T-helper 1 cell treated with Interleukin-12 subunit alpha and Interleukin-12 subunit beta and Interleukin-4 antibody, amounts not matched to agents 30 μg/mL and 1 μg/mL, for 36 hours (primary cell): ENCODE data around the gene RRP9.

Source experiments
- H3K27ac Mint-ChIP-seq: one replicate; pipeline ENCODE4 v1.8.0; 2021; ENCODE audit warnings: mild to moderate bottlenecking, mixed read lengths
- H3K27me3 Mint-ChIP-seq: one replicate; pipeline ENCODE4 v1.8.0; 2021; ENCODE audit warnings: low read depth, mixed read lengths
- H3K36me3 Mint-ChIP-seq: one replicate; pipeline ENCODE4 v1.8.0; 2021; ENCODE audit warnings: low read depth, mixed read lengths
- H3K4me1 Mint-ChIP-seq: one replicate; pipeline ENCODE4 v1.8.0; 2021; ENCODE audit warnings: low read depth, mixed read lengths
- H3K4me3 Mint-ChIP-seq: one replicate; pipeline ENCODE4 v1.8.0; 2021; ENCODE audit warnings: mild to moderate bottlenecking, moderate library complexity, mixed read lengths
- H3K9me3 Mint-ChIP-seq: one replicate; pipeline ENCODE4 v1.8.0; 2021; ENCODE audit warnings: mixed read lengths

RRP9 gene

GRCh38 chr3:51941463-51941797 lies 274 bp downstream of the RRP9 start:
- H3K4me3 Mint-ChIP-seq = peak overlapping the region; percentile 94
- peaks cover 13% of the 10 kb centered on the region for H3K36me3 Mint-ChIP-seq
- H3K27me3 Mint-ChIP-seq = no peaks in the 10 kb centered on the region
- peak overlapping the region; percentile 67 for H3K27ac Mint-ChIP-seq
- H3K9me3 Mint-ChIP-seq = no peaks in the 10 kb centered on the region
- peaks cover 27% of the 10 kb centered on the region for H3K4me1 Mint-ChIP-seq

GRCh38 chr3:51940648-51941462 lies 849 bp downstream of the RRP9 start:
- peaks cover 13% of the 10 kb centered on the region for H3K36me3 Mint-ChIP-seq
- H3K27me3 Mint-ChIP-seq = no peaks in the 10 kb centered on the region
- peak overlapping the region; percentile 67 for H3K27ac Mint-ChIP-seq
- H3K9me3 Mint-ChIP-seq = no peaks in the 10 kb centered on the region
- peaks cover 27% of the 10 kb centered on the region for H3K4me1 Mint-ChIP-seq
- peak overlapping the region; percentile 94 for H3K4me3 Mint-ChIP-seq

DNA sequence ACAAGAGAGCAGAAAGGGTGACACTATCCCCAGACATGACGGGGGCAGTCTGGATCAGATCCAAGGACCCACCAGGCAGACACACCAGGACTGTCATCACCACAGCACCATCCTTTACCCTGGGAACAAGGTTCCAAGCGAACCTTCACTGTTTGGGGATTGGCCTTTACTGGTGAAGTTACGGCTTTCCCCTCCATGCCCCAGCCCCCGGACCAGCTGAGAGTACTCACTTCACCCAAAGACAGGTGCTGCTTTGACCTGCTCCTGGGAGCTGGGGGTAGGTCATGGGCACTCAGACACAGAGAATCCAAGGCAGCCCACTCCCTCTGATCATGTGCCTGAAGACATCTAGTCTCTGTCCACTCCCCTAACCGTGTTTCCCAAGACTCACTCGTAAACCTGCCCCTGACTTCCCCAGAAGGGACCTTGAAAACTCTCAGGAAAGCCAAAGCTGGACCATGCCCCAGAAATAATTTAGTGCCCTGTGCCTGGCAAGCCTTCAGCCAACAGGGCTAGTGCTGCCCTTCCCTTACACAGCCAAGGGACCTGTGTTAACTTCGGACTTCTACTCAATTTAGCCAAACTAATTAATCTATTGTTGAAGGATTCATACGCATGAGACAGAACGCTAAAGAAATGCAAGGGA lies 2.8 kb downstream of the RRP9 start:
- Mint-ChIP-seq H3K36me3 (peaks cover 13% of the 10 kb centered on the region), H3K9me3 (no peaks in the 10 kb centered on the region), H3K27me3 (no peaks in the 10 kb centered on the region), H3K27ac (no peak overlapping the region), H3K4me1 (peaks cover 27% of the 10 kb centered on the region), H3K4me3 (peak overlapping the region; percentile 8)

DNA sequence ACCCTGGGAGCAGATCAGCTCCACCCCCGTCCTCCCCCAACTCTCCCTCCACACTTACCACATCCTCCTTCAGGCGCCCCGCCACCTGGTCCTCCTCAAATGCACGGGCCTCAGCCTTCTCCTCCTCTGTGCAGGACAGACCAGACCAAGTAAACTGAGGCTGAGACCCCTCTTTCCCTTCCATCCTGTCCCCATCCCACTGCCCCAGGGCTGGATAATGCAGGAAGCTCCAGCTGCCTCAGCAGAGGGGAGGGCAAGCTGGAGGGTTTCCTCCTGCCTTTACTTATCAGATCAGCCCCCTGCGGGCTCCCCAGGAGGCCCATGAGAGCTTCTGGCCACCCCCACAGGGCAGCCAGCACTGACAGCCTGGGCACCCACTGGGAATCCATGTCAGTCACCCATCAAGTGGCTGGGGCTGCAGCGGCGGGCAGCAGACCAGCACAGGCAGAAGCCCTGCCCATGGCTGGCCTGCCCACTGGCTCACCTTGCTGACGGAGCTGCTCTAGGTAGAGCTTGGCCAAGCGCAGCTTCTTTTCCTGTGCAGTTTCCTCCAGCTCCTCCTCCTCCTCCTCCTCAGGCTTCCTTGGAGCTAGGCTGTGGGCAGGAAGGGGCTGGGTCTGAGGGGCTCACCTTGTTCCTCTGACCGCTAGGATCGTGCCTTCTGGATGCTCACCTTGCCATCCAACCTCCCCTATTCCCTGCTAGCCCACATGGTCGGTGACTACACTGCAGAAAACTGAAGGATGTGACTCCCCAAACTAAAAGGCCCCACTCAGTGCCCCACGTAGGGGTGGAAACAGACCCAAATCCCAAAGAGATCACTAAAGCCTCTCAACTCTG lies 3.9 kb downstream of the RRP9 start:
- H3K4me1 Mint-ChIP-seq = peaks cover 24% of the 10 kb centered on the region
- no peaks in the 10 kb centered on the region for H3K9me3 Mint-ChIP-seq
- no peaks in the 10 kb centered on the region for H3K27me3 Mint-ChIP-seq
- no peak overlapping the region for H3K4me3 Mint-ChIP-seq
- H3K36me3 Mint-ChIP-seq = peaks cover 14% of the 10 kb centered on the region
- H3K27ac Mint-ChIP-seq = no peak overlapping the region

DNA sequence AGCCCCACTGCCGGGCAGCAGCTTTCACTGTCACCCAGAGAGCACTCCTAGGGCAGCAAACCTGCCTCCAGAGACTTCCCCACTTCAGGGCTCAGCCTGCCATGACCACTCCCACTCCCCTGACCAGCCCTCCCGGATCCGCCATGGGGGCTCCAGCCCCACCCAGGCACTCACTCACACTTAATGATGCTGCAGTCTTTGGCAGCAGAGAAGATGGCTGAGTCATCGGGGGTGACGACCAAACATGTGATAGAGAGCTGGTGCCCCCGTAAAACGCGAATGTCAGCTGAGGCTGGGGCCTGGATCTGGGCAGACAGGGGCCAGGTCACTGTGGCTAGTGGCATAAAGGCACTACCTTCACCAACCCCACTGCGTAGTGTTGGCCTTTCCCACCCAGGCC lies 4.7 kb downstream of the RRP9 start:
- Mint-ChIP-seq H3K4me3 (no peak overlapping the region), H3K9me3 (no peaks in the 10 kb centered on the region), H3K36me3 (peaks cover 14% of the 10 kb centered on the region), H3K4me1 (peaks cover 19% of the 10 kb centered on the region), H3K27me3 (no peaks in the 10 kb centered on the region), H3K27ac (no peak overlapping the region)

GRCh38 chr3:51935886-51936755 lies 5.6 kb downstream of the RRP9 start:
- no peak overlapping the region for H3K4me3 Mint-ChIP-seq
- H3K36me3 Mint-ChIP-seq = peaks cover 17% of the 10 kb centered on the region
- no peak overlapping the region for H3K27ac Mint-ChIP-seq
- H3K27me3 Mint-ChIP-seq = no peaks in the 10 kb centered on the region
- no peaks in the 10 kb centered on the region for H3K9me3 Mint-ChIP-seq
- peaks cover 17% of the 10 kb centered on the region for H3K4me1 Mint-ChIP-seq

GRCh38 chr3:51934991-51935885 lies 6.5 kb downstream of the RRP9 start:
- no peaks in the 10 kb centered on the region for H3K27me3 Mint-ChIP-seq
- H3K4me1 Mint-ChIP-seq = peaks cover 8% of the 10 kb centered on the region
- no peak overlapping the region for H3K4me3 Mint-ChIP-seq
- H3K9me3 Mint-ChIP-seq = no peaks in the 10 kb centered on the region
- peaks cover 14% of the 10 kb centered on the region for H3K36me3 Mint-ChIP-seq
- H3K27ac Mint-ChIP-seq = no peak overlapping the region

- peaks cover 6% of the 10 kb centered on the region for H3K4me1 Mint-ChIP-seq
- no peaks in the 10 kb centered on the region for H3K27me3 Mint-ChIP-seq
- H3K4me3 Mint-ChIP-seq = no peak overlapping the region
- peaks cover 14% of the 10 kb centered on the region for H3K36me3 Mint-ChIP-seq
- no peaks in the 10 kb centered on the region for H3K9me3 Mint-ChIP-seq
- H3K27ac Mint-ChIP-seq = no peak overlapping the region
These were observed 7.4 kb downstream of the RRP9 start for GRCh38 chr3:51934139-51934850.

GRCh38 chr3:51933471-51934138 lies 8.1 kb downstream of the RRP9 start:
- Mint-ChIP-seq H3K9me3 (no peaks in the 10 kb centered on the region), H3K36me3 (peaks cover 14% of the 10 kb centered on the region), H3K4me3 (no peak overlapping the region), H3K27me3 (no peaks in the 10 kb centered on the region), H3K4me1 (peaks cover 3% of the 10 kb centered on the region), H3K27ac (no peak overlapping the region)

DNA sequence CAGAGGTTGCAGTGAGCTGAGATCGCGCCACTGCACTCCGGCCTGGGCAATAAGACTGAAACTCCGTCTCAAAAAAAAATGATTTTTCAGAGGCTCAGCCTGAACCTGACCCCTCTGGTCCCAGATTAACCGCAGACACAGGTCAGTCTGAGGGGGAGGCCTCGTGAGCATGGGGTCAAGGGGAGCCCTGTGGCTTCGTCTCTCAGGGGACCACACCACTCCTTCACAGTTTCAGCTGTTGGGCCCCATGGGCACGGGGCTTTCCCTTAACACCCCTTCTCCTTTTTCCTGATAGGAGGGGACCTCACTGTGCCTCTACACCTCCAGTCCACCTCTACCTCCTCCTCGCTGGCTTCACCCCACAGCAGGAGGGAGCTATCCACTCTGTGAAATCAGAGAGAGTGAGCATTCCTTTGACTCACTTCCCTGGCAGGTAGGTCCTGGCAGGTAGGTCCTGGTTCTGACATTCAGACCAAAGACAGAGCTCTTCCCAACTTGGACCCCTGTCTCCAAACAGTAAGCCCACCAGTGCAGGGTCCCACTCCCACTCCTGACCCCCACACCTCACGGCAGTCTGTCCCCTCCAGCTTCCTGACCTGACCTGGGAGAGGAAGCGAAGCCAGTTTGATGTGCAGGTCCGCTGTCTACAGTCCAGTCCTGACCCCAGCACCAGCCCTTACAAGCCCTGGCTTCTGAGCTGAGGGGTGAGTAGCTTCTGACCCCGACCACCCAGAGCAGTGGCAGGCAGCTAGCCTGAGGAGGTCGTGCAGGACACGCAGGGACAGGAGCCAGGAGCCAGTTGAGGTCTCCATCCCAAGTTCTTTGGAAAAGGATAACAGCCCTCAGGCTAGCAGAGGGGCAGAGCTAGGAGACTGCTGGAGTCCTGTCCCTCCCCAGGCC lies 9.0 kb downstream of the RRP9 start:
- Mint-ChIP-seq H3K27me3 (no peaks in the 10 kb centered on the region), H3K36me3 (peaks cover 12% of the 10 kb centered on the region), H3K27ac (no peak overlapping the region), H3K4me1 (no peaks in the 10 kb centered on the region), H3K4me3 (no peak overlapping the region), H3K9me3 (no peaks in the 10 kb centered on the region)

- H3K27ac Mint-ChIP-seq = no peak overlapping the region
- H3K4me1 Mint-ChIP-seq = no peaks in the 10 kb centered on the region
- no peaks in the 10 kb centered on the region for H3K27me3 Mint-ChIP-seq
- no peaks in the 10 kb centered on the region for H3K9me3 Mint-ChIP-seq
- peaks cover 6% of the 10 kb centered on the region for H3K36me3 Mint-ChIP-seq
- H3K4me3 Mint-ChIP-seq = no peak overlapping the region
These were observed 9.9 kb downstream of the RRP9 start for GRCh38 chr3:51931756-51932155.

DNA sequence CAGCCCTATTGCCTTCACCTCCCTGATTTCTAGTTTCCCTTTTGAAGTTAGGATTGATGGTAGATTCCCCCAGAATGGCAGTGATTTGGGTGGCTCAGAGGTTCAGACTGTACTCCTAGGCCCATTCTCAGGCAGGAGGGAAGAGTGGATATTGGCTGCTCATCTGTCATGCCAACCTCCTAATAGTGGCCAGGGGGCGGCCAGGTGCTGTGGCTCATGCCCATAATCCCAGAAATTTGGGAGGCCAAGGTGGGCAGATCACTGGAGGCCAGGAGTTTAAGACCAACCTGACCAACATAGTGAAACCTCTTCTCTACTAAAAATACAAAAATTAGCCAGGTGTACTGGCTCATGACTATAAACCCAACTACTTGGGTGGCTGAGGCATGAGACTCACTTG lies 11.3 kb downstream of the RRP9 start:
- Mint-ChIP-seq H3K9me3 (no peaks in the 10 kb centered on the region), H3K27me3 (no peaks in the 10 kb centered on the region), H3K4me3 (no peak overlapping the region), H3K36me3 (peaks cover 4% of the 10 kb centered on the region), H3K4me1 (no peaks in the 10 kb centered on the region), H3K27ac (no peak overlapping the region)
